ENCODE measurements around the gene KIF4B. TPM values are rescaled to one million over a fixed set of nuclear protein-coding genes. Genes with fewer than 3 reads are reported as not detected.

KIF4B gene
- total and polyA plus RNA-seq, 2 experiments from 2014 or later, result 0.05 to 0.10 TPM

GRCh38 chr5:155049569-155050383 lies 36.2 kb downstream of the KIF4B start:
- TF ChIP-seq, protein P1, sequence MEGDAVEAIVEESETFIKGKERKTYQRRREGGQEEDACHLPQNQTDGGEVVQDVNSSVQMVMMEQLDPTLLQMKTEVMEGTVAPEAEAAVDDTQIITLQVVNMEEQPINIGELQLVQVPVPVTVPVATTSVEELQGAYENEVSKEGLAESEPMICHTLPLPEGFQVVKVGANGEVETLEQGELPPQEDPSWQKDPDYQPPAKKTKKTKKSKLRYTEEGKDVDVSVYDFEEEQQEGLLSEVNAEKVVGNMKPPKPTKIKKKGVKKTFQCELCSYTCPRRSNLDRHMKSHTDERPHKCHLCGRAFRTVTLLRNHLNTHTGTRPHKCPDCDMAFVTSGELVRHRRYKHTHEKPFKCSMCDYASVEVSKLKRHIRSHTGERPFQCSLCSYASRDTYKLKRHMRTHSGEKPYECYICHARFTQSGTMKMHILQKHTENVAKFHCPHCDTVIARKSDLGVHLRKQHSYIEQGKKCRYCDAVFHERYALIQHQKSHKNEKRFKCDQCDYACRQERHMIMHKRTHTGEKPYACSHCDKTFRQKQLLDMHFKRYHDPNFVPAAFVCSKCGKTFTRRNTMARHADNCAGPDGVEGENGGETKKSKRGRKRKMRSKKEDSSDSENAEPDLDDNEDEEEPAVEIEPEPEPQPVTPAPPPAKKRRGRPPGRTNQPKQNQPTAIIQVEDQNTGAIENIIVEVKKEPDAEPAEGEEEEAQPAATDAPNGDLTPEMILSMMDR (IDR thresholded peaks at IDR 0.05; ENCODE audit: poor library complexity), result peak; percentile 39
- TF ChIP-seq EZH2phosphoT487 (IDR thresholded peaks at IDR 0.05; ENCODE audit: low read depth, severe bottlenecking, unreplicated experiment) (no peak), EZH2 (IDR thresholded peaks at IDR 0.05; ENCODE audit: borderline replicate concordance) (no peak)
- WGBS (ENCODE audit: low lambda C conversion rate, missing lambda C conversion rate), result 6% methylated on average over 1 of the region's 1 CpG
- Histone ChIP-seq H3K79me2 (no peaks in the 10 kb centered on the region), H3K4me3 (no peak overlapping the region), H3K4me2 (no peak overlapping the region), H3K9me3 (ENCODE audit: low read depth) (no peaks in the 10 kb centered on the region), H2AFZ (no peak overlapping the region), H3K9me2 (replicated peaks; ENCODE audit: insufficient read depth) (no peaks in the 10 kb centered on the region), H3K27me3 (no peaks in the 10 kb centered on the region), H3K36me3 (replicated peaks; ENCODE audit: insufficient read depth, low read depth) (no peaks in the 10 kb centered on the region), H3K4me1 (ENCODE audit: insufficient read depth) (peaks cover 18% of the 10 kb centered on the region), H4K20me1 (ENCODE audit: insufficient read depth, poor library complexity, severe bottlenecking) (no peaks in the 10 kb centered on the region), H3K27ac (no peak overlapping the region)
- peak; percentile 42 for DNase-seq (ENCODE audit: low spot score)

- no peak overlapping the region for H3K4me3 ChIP-seq
These were observed 36.9 kb downstream of the KIF4B start for GRCh38 chr5:155050384-155051019.

GRCh38 chr5:155052532-155052931 lies 39.0 kb downstream of the KIF4B start:
- H3K79me2 ChIP-seq, result no peaks in the 10 kb centered on the region
- no peak overlapping the region for H3K4me2 ChIP-seq
- H3K36me3 ChIP-seq (replicated peaks; ENCODE audit: insufficient read depth, low read depth), result no peaks in the 10 kb centered on the region
- H3K27me3 ChIP-seq, result no peaks in the 10 kb centered on the region
- TF ChIP-seq EZH2phosphoT487 (IDR thresholded peaks at IDR 0.05; ENCODE audit: low read depth, severe bottlenecking, unreplicated experiment) (no peak), EZH2 (IDR thresholded peaks at IDR 0.05; ENCODE audit: borderline replicate concordance) (no peak)
- TF ChIP-seq, protein P1 (IDR thresholded peaks at IDR 0.05; ENCODE audit: poor library complexity), result no peak
- peak; percentile 22 for DNase-seq (ENCODE audit: low spot score)
- no peak overlapping the region for H2AFZ ChIP-seq
- H3K27ac ChIP-seq, result no peak overlapping the region
- no peaks in the 10 kb centered on the region for H3K9me2 ChIP-seq (replicated peaks; ENCODE audit: insufficient read depth)
- WGBS (ENCODE audit: low lambda C conversion rate, missing lambda C conversion rate), result 83% methylated on average over 4 of the region's 4 CpGs
- H4K20me1 ChIP-seq (ENCODE audit: insufficient read depth, poor library complexity, severe bottlenecking), result no peaks in the 10 kb centered on the region
- H3K4me3 ChIP-seq, result no peak overlapping the region
- peaks cover 18% of the 10 kb centered on the region for H3K4me1 ChIP-seq (ENCODE audit: insufficient read depth)
- no peaks in the 10 kb centered on the region for H3K9me3 ChIP-seq (ENCODE audit: low read depth)

More at GRCh38 chr5:155050384-155051019, 36.9 kb downstream of the KIF4B start:
- WGBS (ENCODE audit: low lambda C conversion rate, missing lambda C conversion rate), result 46% methylated on average over 5 of the region's 5 CpGs
- Histone ChIP-seq H3K9me3 (ENCODE audit: low read depth) (no peaks in the 10 kb centered on the region), H3K4me2 (no peak overlapping the region), H3K27me3 (no peaks in the 10 kb centered on the region), H2AFZ (no peak overlapping the region), H4K20me1 (ENCODE audit: insufficient read depth, poor library complexity, severe bottlenecking) (no peaks in the 10 kb centered on the region), H3K79me2 (no peaks in the 10 kb centered on the region), H3K9me2 (replicated peaks; ENCODE audit: insufficient read depth) (no peaks in the 10 kb centered on the region), H3K36me3 (replicated peaks; ENCODE audit: insufficient read depth, low read depth) (no peaks in the 10 kb centered on the region), H3K4me1 (ENCODE audit: insufficient read depth) (peaks cover 18% of the 10 kb centered on the region), H3K27ac (peak overlapping the region; percentile 1)
- peak; percentile 13 for DNase-seq (ENCODE audit: low spot score)
- TF ChIP-seq, protein P1 (IDR thresholded peaks at IDR 0.05; ENCODE audit: poor library complexity), result no peak
- TF ChIP-seq EZH2phosphoT487 (IDR thresholded peaks at IDR 0.05; ENCODE audit: low read depth, severe bottlenecking, unreplicated experiment) (no peak), EZH2 (IDR thresholded peaks at IDR 0.05; ENCODE audit: borderline replicate concordance) (no peak)
